Measurements from ENCODE around the gene GZMB. TPM values are rescaled to one million over a fixed set of nuclear protein-coding genes. Genes with fewer than 3 reads are reported as not detected.

GZMB gene
- total RNA-seq, 1 experiment from 2014 or later, result not detected

DNA sequence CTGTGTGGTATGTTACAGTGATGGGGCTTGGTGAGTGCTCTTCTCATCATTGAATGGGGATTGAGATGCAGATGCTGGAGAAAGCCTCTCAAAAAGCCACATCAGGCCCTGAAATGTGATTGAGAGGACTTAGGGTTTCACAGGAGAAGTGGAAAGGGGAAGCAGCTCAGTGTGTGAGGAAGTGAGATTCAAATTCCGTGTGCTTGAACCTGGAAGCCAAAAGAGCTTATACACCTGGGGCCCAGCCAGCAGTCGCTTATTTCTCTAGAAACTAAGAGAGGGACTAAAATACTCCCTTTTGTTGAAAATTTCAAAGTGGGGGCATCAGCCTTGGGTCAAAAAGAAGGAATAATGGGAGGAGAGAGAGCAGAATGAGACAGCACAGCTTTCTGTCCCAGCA, 39.1 kb upstream of the GZMB start:
- CTCF ChIA-PET, result no interaction called here
- Mint-ChIP-seq H3K4me1 (ENCODE audit: low read depth, unreplicated experiment) (no peaks in the 10 kb centered on the region), H3K4me3 (ENCODE audit: low read depth, unreplicated experiment) (no peak overlapping the region), H3K36me3 (ENCODE audit: insufficient read depth, unreplicated experiment) (no peaks in the 10 kb centered on the region), H3K9me3 (ENCODE audit: low read depth, unreplicated experiment) (no peaks in the 10 kb centered on the region), H3K27ac (ENCODE audit: unreplicated experiment) (no peak overlapping the region), H3K27me3 (ENCODE audit: unreplicated experiment) (peaks cover 51% of the 10 kb centered on the region)
- no peak for DNase-seq
- no TSS peak for BruUV-seq (replicated peaks)
- intact Hi-C loops (cut with micrococcal nuclease; ENCODE audit: unreplicated experiment), result loop anchor here (10.0 kb wide), 1 partner anchor 188 kb away; no protein-coding TSS in a partner anchor
- TF ChIP-seq CTCF (IDR thresholded peaks at IDR 0.05; ENCODE audit: unreplicated experiment), result no peak

- TF ChIP-seq CTCF (IDR thresholded peaks at IDR 0.05; ENCODE audit: unreplicated experiment), result no peak
- DNase-seq, result no peak
- BruUV-seq (replicated peaks), result no TSS peak
- Mint-ChIP-seq H3K9me3 (ENCODE audit: low read depth, unreplicated experiment) (no peaks in the 10 kb centered on the region), H3K27me3 (ENCODE audit: unreplicated experiment) (peaks cover 58% of the 10 kb centered on the region), H3K36me3 (ENCODE audit: insufficient read depth, unreplicated experiment) (no peaks in the 10 kb centered on the region), H3K4me3 (ENCODE audit: low read depth, unreplicated experiment) (no peak overlapping the region), H3K27ac (ENCODE audit: unreplicated experiment) (no peak overlapping the region), H3K4me1 (ENCODE audit: low read depth, unreplicated experiment) (no peaks in the 10 kb centered on the region)
- CTCF ChIA-PET, result no interaction called here
- intact Hi-C loops (cut with micrococcal nuclease; ENCODE audit: unreplicated experiment), result loop anchor here (10.0 kb wide), 1 partner anchor 186 kb away; no protein-coding TSS in a partner anchor
Observed at GRCh38 chr14:24670594-24670993, 36.6 kb upstream of the GZMB start.

- Mint-ChIP-seq H3K27ac (ENCODE audit: unreplicated experiment) (no peak overlapping the region), H3K27me3 (ENCODE audit: unreplicated experiment) (peaks cover 58% of the 10 kb centered on the region), H3K9me3 (ENCODE audit: low read depth, unreplicated experiment) (no peaks in the 10 kb centered on the region), H3K4me3 (ENCODE audit: low read depth, unreplicated experiment) (no peak overlapping the region), H3K4me1 (ENCODE audit: low read depth, unreplicated experiment) (no peaks in the 10 kb centered on the region), H3K36me3 (ENCODE audit: insufficient read depth, unreplicated experiment) (no peaks in the 10 kb centered on the region)
- CTCF ChIA-PET, result no interaction called here
- no TSS peak for BruUV-seq (replicated peaks)
- DNase-seq, result no peak
- intact Hi-C loops (cut with micrococcal nuclease; ENCODE audit: unreplicated experiment), result loop anchor here (10.0 kb wide), 1 partner anchor 185 kb away; no protein-coding TSS in a partner anchor
- TF ChIP-seq CTCF (IDR thresholded peaks at IDR 0.05; ENCODE audit: unreplicated experiment), result no peak
Observed at GRCh38 chr14:24669651-24670050, 35.7 kb upstream of the GZMB start.

- Mint-ChIP-seq H3K4me3 (ENCODE audit: low read depth, unreplicated experiment) (no peak overlapping the region), H3K27ac (ENCODE audit: unreplicated experiment) (no peak overlapping the region), H3K9me3 (ENCODE audit: low read depth, unreplicated experiment) (no peaks in the 10 kb centered on the region), H3K36me3 (ENCODE audit: insufficient read depth, unreplicated experiment) (no peaks in the 10 kb centered on the region), H3K27me3 (ENCODE audit: unreplicated experiment) (peaks cover 35% of the 10 kb centered on the region), H3K4me1 (ENCODE audit: low read depth, unreplicated experiment) (no peaks in the 10 kb centered on the region)
- TF ChIP-seq CTCF (IDR thresholded peaks at IDR 0.05; ENCODE audit: unreplicated experiment), result no peak
- intact Hi-C loops (cut with micrococcal nuclease; ENCODE audit: unreplicated experiment), result no loop called here
- no peak for DNase-seq
- no TSS peak for BruUV-seq (replicated peaks)
- CTCF ChIA-PET, result no interaction called here
Observed at GRCh38 chr14:24665440-24665991, 31.5 kb upstream of the GZMB start.
